RWPE1 (cell line): ENCODE measurements around the gene CORO1A.
A peak's percentile ranks its signal among the peaks of the same experiment; 100 is the strongest.
"Not testable (repeated sequence)": the region's sequence is repeated elsewhere in the genome, so short reads cannot be mapped to it uniquely, and the experiment has no call there.

Experiments used
- CTCF ChIA-PET: fragments of 350-600 bp; sonication (Branson Sonifier 250); formaldehyde crosslinking; extraction: SDS; loops from one replicate; lab custom pipeline; 2021; lab: Yijun Ruan, JAX
- POLR2A ChIA-PET: fragments of 400-600 bp; formaldehyde crosslinking; extraction: SDS; loops from one replicate; lab custom pipeline; 2020; ENCODE audit warnings: antibody characterized with exemption; ENCODE audit not compliant: low non-redundant PET; lab: Yijun Ruan, JAX
- DNase-seq: peaks from one replicate; pipeline ENCODE4 v3.0.0; 2012; ENCODE audit warnings: low spot score
- H3K27ac ChIP-seq: fragments of 450-650 bp; 2 replicates; pipeline ENCODE4 v1.5.1; 2017
- TF ChIP-seq, protein P1 (sequence below): fragments of 450-650 bp; conservative IDR thresholded peaks from 2 replicates; pipeline ENCODE4 v1.5.1; 2017; ENCODE audit warnings: low read depth, mild to moderate bottlenecking

The CORO1A gene

DNA sequence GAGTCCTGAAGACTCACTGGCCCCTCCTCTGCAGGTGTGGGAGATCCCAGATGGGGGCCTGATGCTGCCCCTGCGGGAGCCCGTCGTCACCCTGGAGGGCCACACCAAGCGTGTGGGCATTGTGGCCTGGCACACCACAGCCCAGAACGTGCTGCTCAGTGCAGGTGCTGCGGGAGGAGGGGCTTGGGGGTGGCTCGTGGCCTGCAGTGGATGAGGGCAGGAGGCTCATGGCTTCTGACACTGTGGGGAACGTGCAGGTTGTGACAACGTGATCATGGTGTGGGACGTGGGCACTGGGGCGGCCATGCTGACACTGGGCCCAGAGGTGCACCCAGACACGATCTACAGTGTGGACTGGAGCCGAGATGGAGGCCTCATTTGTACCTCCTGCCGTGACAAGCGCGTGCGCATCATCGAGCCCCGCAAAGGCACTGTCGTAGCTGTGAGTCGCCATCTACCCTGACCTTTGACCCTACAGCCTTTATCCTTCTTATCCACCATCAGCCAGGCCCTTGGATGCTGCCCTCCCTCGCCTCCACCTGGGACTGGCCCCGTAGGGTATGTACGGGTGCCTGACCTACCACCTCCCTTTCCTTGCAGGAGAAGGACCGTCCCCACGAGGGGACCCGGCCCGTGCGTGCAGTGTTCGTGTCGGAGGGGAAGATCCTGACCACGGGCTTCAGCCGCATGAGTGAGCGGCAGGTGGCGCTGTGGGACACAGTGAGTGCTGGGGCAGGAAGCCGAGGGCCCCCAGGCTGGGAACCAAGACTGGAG lies 3.6 kb downstream of the CORO1A start:
- POLR2A ChIA-PET: no interaction called here
- H3K27ac ChIP-seq: peak overlapping the region; percentile 46; the same call in 1 of the 2 replicates
- no peak for DNase-seq
- TF ChIP-seq, protein P1, sequence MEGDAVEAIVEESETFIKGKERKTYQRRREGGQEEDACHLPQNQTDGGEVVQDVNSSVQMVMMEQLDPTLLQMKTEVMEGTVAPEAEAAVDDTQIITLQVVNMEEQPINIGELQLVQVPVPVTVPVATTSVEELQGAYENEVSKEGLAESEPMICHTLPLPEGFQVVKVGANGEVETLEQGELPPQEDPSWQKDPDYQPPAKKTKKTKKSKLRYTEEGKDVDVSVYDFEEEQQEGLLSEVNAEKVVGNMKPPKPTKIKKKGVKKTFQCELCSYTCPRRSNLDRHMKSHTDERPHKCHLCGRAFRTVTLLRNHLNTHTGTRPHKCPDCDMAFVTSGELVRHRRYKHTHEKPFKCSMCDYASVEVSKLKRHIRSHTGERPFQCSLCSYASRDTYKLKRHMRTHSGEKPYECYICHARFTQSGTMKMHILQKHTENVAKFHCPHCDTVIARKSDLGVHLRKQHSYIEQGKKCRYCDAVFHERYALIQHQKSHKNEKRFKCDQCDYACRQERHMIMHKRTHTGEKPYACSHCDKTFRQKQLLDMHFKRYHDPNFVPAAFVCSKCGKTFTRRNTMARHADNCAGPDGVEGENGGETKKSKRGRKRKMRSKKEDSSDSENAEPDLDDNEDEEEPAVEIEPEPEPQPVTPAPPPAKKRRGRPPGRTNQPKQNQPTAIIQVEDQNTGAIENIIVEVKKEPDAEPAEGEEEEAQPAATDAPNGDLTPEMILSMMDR: peak; percentile 84
- CTCF ChIA-PET: interaction anchor here (0.6 kb wide), 1 partner anchor 154 kb away, joined by 4 read pairs; no protein-coding TSS in a partner anchor

DNA sequence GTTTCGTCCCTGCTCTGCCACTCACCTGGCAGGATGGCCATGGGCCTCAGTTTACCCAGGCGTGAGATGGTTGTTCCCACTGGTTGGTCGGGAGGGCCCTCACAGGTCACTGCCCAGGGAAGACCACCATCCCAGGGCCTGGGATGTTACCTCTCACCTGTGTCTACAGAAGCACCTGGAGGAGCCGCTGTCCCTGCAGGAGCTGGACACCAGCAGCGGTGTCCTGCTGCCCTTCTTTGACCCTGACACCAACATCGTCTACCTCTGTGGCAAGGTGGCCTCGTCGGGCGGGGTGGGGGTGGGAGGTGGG lies 4.1 kb downstream of the CORO1A start:
- POLR2A ChIA-PET: no interaction called here
- H3K27ac ChIP-seq: no peak overlapping the region
- TF ChIP-seq, protein P1: peak; percentile 31; the same call in 1 of the 2 replicates
- no peak for DNase-seq
- CTCF ChIA-PET: interaction anchor here (0.6 kb wide), 1 partner anchor 155 kb away, joined by 4 read pairs; no protein-coding TSS in a partner anchor

GRCh38 chr16:30187971-30188561 lies 4.7 kb downstream of the CORO1A start:
- TF ChIP-seq, protein P1: no peak
- DNase-seq: no peak
- ChIA-PET POLR2A (no interaction called here), CTCF (no interaction called here)
- peak overlapping the region; percentile 31; the same call in 1 of the 2 replicates for H3K27ac ChIP-seq

GRCh38 chr16:30191158-30191557 lies 7.8 kb downstream of the CORO1A start:
- H3K27ac ChIP-seq, POLR2A ChIA-PET, CTCF ChIA-PET, DNase-seq: not testable (repeated sequence)

GRCh38 chr16:30193098-30193497 lies 9.7 kb downstream of the CORO1A start:
- POLR2A ChIA-PET, DNase-seq, H3K27ac ChIP-seq, CTCF ChIA-PET: not testable (repeated sequence)

DNA sequence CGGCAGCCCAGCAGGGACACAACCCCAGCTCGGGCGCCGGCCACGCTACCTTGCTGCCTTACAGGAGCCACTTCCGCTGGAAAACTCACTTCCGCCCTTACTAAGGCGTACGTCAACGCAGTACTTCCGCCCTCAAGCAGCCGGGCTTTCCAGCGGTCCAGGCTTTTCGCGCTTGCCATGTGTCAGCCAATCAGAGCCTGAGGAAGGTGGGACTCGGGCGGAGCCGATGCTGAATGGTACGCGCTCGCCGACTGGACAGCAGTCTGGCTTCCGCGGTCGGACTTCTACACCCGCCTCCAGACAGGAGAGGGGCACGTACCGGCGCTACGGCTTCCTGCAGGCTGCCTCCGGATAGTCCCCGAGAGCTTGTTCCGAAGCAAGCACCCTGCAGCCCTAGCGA lies 10.2 kb downstream of the CORO1A start, which contains the start of the genes BOLA2B and SLX1A:
Gene BOLA2B (minus strand): TSS at position 52 of the 400 bp plus-strand sequence. CDS start 71 bp downstream, outside the sequence.
Gene SLX1A (plus strand): TSS at position 261 of the 400 bp plus-strand sequence. CDS start 210 bp downstream, outside the sequence.
- CTCF ChIA-PET, DNase-seq, H3K27ac ChIP-seq, POLR2A ChIA-PET: not testable (repeated sequence)

DNA sequence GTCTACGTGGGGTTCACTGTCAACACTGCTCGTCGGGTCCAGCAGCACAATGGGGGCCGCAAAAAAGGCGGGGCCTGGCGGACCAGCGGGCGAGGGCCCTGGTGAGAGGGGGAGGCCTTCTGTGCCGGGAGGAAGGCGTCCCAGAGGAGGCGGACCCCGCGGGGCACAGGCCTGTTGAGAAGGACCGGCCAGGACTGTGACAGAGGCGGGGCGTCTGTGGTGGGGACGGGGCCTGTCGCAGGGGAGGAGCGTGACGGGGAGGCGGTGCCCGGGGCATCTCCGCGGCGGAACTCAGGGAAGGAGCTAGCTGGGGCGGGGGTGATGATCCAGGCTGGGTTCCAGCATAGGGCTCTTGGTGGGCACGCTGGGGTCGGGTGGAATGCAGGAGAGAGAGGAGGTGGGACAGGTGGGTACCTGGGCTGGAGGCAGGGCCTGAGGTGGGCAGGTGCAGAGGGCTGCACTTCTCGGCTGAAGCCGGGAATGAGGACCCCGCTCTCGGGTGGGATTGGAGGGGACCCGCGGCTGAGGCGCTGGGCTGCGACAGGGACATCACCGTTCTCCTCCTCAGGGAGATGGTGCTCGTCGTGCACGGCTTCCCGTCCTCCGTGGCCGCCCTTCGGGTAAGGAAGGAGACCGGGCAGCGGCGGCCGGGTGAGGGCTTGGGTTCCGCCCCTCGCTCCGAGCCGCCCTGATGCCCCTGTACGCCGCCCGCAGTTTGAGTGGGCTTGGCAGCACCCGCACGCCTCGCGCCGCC lies 10.9 kb downstream of the CORO1A start:
- CTCF ChIA-PET: not testable (repeated sequence)

GRCh38 chr16:30197001-30197400 lies 13.6 kb downstream of the CORO1A start:
- CTCF ChIA-PET, POLR2A ChIA-PET, H3K27ac ChIP-seq, DNase-seq: not testable (repeated sequence)

More for the DNA sequence above, 10.9 kb downstream of the CORO1A start:
- H3K27ac ChIP-seq, POLR2A ChIA-PET, DNase-seq: not testable (repeated sequence)

DNA sequence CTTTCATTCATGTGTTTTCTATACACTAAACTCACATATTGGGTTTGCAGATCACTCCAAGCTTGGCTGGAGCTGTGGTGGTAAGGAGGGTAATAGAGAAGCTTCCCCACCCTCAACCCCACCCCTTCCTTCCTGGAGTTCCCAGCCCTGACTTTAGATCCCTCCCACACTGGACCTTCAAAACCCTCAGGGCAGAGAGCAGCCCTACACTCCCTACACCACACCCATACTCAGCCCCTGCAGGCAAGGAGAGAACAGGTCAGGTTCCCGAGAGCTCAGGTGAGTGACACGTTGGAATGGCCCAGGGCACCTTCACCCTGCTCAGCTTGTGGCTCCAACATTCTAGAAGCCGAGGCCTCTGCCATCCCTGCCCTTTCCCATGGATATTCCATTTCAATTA lies 15.6 kb downstream of the CORO1A start, which contains the start of gene SULT1A3:
Gene SULT1A3 (plus strand): TSS at position 207 of the 400 bp plus-strand sequence. CDS start 1,474 bp downstream, outside the sequence.
- H3K27ac ChIP-seq, DNase-seq, POLR2A ChIA-PET, CTCF ChIA-PET: not testable (repeated sequence)

GRCh38 chr16:30199608-30200343 lies 16.4 kb downstream of the CORO1A start:
- POLR2A ChIA-PET, H3K27ac ChIP-seq, CTCF ChIA-PET, DNase-seq: not testable (repeated sequence)

- POLR2A ChIA-PET: not testable (repeated sequence)
Observed at GRCh38 chr16:30205541-30206236, 22.3 kb downstream of the CORO1A start.

GRCh38 chr16:30206252-30206651 lies 22.9 kb downstream of the CORO1A start:
- not testable (repeated sequence) for DNase-seq

More at GRCh38 chr16:30205541-30206236, 22.3 kb downstream of the CORO1A start:
- H3K27ac ChIP-seq, DNase-seq, CTCF ChIA-PET: not testable (repeated sequence)

More at GRCh38 chr16:30206252-30206651, 22.9 kb downstream of the CORO1A start:
- CTCF ChIA-PET, H3K27ac ChIP-seq, POLR2A ChIA-PET: not testable (repeated sequence)
